GM12873 (cell line): ENCODE measurements around the gene NEK7.

Experiments
- TF ChIP-seq, protein P1 (sequence below): IDR thresholded peaks from 2 replicates; pipeline ENCODE4 v1.5.1; 2012; ENCODE audit warnings: low read depth, mild to moderate bottlenecking, moderate library complexity, low read length, control low read depth; ENCODE audit not compliant: insufficient read depth; ENCODE audit errors: missing control alignments

The NEK7 gene

DNA sequence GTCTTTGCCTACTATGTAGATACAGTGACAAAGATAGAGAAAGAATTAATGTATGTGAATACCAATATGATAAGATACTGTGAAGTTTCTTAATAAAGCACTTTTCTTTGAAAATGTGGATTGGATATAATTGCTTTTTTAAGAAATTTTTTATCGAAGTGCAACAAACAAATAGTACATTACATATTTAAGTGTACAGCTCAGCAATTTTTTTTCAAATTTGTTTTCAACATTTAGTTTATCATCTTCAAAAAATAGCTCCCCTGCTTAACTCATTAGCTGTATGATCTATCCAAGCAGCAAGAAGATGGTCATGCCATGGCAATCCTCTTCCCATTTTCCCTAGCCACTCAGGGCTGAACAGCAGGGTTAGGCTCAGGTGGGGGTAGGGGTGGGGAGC lies 40.5 kb downstream of the NEK7 start:
- TF ChIP-seq, protein P1, sequence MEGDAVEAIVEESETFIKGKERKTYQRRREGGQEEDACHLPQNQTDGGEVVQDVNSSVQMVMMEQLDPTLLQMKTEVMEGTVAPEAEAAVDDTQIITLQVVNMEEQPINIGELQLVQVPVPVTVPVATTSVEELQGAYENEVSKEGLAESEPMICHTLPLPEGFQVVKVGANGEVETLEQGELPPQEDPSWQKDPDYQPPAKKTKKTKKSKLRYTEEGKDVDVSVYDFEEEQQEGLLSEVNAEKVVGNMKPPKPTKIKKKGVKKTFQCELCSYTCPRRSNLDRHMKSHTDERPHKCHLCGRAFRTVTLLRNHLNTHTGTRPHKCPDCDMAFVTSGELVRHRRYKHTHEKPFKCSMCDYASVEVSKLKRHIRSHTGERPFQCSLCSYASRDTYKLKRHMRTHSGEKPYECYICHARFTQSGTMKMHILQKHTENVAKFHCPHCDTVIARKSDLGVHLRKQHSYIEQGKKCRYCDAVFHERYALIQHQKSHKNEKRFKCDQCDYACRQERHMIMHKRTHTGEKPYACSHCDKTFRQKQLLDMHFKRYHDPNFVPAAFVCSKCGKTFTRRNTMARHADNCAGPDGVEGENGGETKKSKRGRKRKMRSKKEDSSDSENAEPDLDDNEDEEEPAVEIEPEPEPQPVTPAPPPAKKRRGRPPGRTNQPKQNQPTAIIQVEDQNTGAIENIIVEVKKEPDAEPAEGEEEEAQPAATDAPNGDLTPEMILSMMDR: no peak

DNA sequence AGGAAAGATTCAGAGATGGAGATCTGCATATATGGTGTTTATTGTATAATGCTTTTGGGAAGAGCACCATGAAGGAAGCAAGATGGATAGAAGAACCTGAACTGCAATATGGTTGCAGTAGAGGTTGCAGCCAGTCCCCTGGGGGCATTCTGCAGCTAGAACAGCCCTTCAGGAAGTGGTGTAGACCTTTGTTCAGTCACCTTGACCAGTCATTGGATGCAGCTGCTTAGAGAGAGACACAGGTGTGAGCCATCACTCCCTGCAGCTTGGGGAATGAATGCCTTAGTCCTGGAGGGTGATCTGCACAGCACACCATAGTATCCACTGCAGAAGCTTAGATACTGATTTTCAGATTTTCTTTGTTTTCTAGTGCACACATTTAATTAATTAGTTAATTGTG lies 42.3 kb downstream of the NEK7 start:
- TF ChIP-seq, protein P1: no peak

DNA sequence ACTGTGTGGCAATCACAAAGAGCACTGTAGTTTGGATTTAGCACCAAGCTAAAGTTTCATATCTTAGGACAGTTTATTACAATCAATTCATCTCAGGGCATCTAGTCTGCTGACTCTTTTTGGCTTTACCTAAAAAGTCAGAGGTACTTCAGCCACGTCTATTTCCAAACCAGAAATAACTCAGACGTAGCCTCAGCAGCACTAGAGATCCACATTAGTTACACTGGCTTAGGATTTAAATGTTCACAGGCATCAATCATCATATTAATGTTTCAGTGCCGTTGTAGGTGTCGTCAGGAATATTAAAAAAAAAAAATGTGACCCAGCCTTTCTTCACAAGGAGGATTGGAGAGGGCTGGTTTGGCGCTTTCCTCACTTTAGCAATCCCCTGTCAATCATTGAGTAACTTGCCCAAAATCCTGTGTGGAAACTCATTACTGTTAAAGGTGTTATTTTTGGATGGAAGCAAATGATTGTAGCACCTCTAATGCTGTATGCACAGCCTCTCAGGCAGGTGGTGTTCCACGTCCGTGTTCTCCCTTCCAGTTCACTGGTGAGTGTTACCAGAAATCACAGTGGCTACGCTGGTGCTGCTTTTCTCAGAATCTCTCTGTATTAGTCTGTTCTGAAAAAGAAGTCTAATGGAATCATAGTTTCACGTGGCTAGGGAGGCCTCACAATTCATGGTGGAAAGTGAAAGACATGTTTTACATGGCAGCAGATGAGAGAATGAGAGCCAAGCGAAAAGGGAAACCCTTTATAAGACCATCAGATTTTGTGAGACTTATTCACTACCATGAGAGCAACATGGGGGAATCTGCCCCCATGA lies 45.4 kb downstream of the NEK7 start:
- TF ChIP-seq, protein P1: no peak

DNA sequence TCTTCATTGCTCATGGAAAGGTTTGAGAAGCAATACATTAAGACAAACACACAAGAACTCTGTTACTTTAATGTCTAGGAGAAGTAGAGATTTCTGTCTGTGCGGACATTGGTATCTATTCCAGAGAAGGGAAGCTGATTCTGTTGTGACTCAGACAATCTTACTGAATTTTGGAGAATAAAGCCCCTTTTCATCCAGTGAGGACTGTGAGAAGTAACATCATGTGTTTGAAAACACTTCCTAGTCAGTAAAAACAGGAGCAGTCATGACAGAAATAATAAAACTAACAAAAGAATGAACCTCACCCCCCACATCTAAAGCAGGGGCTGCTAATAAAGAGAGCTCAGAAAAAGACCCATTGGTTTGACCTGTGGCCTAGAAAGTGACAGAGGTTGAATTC lies 46.6 kb downstream of the NEK7 start:
- TF ChIP-seq, protein P1: no peak

DNA sequence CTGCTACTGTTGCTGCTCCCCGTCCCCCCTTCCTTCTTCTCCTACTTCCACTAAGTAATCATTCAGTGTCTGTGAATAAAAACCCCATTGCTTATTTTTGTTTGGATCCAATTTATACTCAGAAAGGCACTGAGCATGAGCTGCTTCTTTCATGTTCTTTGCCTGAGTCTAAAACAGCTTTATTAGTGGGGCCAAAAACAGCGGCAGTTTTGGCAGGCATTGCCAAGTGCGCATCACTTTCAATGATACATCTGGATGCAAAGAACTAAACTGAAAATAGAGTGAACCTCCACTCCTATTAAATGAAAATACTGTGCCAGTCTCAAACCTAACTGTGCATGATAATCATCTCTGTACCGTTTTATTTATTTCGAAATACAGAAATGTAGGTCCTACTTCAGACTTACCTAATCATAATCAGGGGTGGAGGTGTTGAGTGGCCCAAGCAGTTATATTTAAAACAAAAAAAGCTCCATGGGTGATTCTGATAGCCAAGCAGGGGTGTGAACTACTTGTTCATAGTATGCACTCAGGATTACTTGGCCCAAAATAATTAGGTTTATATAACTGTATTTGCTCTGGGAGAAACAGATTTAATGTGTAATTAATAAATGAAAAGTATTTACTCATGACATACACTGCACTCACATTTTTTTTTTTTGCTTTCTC lies 48.4 kb downstream of the NEK7 start:
- TF ChIP-seq, protein P1: no peak

DNA sequence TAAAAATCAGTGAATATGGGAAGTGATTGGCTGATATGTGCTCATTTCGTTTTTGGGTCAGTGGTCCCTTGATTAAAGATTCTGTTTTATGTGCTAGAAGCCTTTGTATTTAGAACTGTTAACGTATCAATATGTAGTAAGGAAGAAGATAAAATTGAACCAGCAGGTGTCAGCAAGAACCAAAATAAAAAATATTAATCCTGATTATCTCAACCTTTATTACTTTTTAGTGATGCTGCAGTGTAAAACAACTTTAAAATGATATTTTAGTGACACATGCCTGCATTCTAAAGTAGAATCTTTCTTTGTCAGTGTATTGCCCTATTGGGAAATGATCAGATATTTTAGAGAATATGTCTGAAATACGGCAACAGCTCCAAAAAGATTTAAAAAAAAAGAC lies 49.5 kb downstream of the NEK7 start:
- TF ChIP-seq, protein P1: no peak

DNA sequence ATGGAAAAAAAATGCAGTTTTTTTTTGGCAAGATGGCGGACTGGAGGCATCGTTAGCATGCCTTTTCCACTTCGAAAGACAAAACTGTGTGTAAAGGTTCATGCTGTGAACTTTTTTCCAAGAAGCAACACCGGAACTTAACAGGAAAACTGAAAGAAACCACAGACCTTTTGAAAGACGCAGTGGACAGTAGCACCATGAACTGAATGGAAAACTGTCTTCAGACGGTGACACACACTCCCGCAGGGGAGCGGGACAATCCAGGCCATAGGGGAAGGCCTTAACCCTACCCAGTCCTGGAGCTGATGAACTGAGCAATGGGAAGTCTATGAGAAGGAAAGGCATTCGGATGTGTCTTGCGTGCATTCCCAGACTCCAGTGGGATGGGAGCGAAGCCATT lies 54.9 kb downstream of the NEK7 start:
- TF ChIP-seq, protein P1: no peak
